Measurements from ENCODE around the gene PIAS2.
"Not testable (repeated sequence)": the region's sequence is repeated elsewhere in the genome, so short reads cannot be mapped to it uniquely, and the experiment has no call there.

The PIAS2 gene, protein sequence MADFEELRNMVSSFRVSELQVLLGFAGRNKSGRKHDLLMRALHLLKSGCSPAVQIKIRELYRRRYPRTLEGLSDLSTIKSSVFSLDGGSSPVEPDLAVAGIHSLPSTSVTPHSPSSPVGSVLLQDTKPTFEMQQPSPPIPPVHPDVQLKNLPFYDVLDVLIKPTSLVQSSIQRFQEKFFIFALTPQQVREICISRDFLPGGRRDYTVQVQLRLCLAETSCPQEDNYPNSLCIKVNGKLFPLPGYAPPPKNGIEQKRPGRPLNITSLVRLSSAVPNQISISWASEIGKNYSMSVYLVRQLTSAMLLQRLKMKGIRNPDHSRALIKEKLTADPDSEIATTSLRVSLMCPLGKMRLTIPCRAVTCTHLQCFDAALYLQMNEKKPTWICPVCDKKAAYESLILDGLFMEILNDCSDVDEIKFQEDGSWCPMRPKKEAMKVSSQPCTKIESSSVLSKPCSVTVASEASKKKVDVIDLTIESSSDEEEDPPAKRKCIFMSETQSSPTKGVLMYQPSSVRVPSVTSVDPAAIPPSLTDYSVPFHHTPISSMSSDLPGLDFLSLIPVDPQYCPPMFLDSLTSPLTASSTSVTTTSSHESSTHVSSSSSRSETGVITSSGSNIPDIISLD

GRCh38 chr18:46917108-46917802 lies at the start of gene PIAS2, which contains the start of gene KATNAL2:
PIAS2 (minus strand) TSS chr18:46917507; CDS start chr18:46917345, 162 bp downstream.
KATNAL2 (plus strand) TSS chr18:46917602; CDS start chr18:46946873, 29,271 bp downstream.
- peak within 1 kb of the TSS; percentile 74 for H3K27ac ChIP-seq (ENCODE audit: low read depth, low read length)
- no peaks in the 10 kb centered on the region for H3K27me3 ChIP-seq (ENCODE audit: control insufficient read depth in 1 of 2, insufficient read depth in 2 of 2, low read length in 2 of 2)

DNA sequence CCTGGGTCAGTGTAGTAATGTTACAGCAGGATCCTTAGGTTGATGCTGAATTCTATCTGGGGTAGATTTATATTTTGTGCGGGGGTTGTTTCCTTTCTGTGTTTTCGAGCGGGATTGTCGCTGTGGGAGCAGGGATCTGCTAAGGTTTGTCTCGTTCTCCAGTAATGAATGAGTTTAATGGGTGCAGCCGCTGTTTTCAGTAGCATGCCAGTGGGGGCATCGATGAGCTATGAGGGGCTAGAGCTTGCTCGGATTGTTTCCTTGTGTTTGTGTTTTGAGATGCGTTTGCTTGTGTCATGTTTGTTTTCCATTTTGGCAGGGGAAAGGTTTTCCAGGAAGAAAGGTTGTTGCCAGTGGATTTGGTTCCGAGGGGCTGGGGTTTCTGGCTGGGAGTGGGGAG lies 49.0 kb upstream of the PIAS2 start:
- H3K36me3 ChIP-seq (ENCODE audit: control insufficient read depth in 1 of 2, insufficient read depth in 2 of 2, low read length in 2 of 2); H3K9ac ChIP-seq (ENCODE audit: low read depth in 1 of 2, low read length in 2 of 2); H3K27ac ChIP-seq (ENCODE audit: low read depth, low read length); H3K27me3 ChIP-seq (ENCODE audit: control insufficient read depth in 1 of 2, insufficient read depth in 2 of 2, low read length in 2 of 2); H3K9me3 ChIP-seq (ENCODE audit: control insufficient read depth in 1 of 2, low read length in 2 of 2); H3K4me1 ChIP-seq (ENCODE audit: control insufficient read depth in 1 of 2, insufficient read depth in 2 of 2, low read length in 2 of 2); H3K4me3 ChIP-seq (ENCODE audit: low read depth in 1 of 2, low read length in 2 of 2): not testable (repeated sequence)

More at GRCh38 chr18:46917108-46917802, at the start of gene PIAS2, which contains the start of gene KATNAL2:
- Histone ChIP-seq H3K9ac (ENCODE audit: low read depth in 1 of 2, low read length in 2 of 2) (peak within 1 kb of the TSS; percentile 79 to 84), H3K9me3 (ENCODE audit: control insufficient read depth in 1 of 2, low read length in 2 of 2) (no peaks in the 10 kb centered on the region), H3K4me1 (ENCODE audit: control insufficient read depth in 1 of 2, insufficient read depth in 2 of 2, low read length in 2 of 2) (peaks cover 9 to 18% of the 10 kb centered on the region in 2 donors), H3K36me3 (ENCODE audit: control insufficient read depth in 1 of 2, insufficient read depth in 2 of 2, low read length in 2 of 2) (no peaks in the 10 kb centered on the region), H3K4me3 (ENCODE audit: low read depth in 1 of 2, low read length in 2 of 2) (peak within 1 kb of the TSS; percentile 88 to 95)

GRCh38 chr18:46964579-46965293 lies 47.4 kb upstream of the PIAS2 start:
- H3K27ac ChIP-seq (ENCODE audit: low read depth, low read length); H3K27me3 ChIP-seq (ENCODE audit: control insufficient read depth in 1 of 2, insufficient read depth in 2 of 2, low read length in 2 of 2); H3K9me3 ChIP-seq (ENCODE audit: control insufficient read depth in 1 of 2, low read length in 2 of 2); H3K4me3 ChIP-seq (ENCODE audit: low read depth in 1 of 2, low read length in 2 of 2); H3K9ac ChIP-seq (ENCODE audit: low read depth in 1 of 2, low read length in 2 of 2); H3K36me3 ChIP-seq (ENCODE audit: control insufficient read depth in 1 of 2, insufficient read depth in 2 of 2, low read length in 2 of 2); H3K4me1 ChIP-seq (ENCODE audit: control insufficient read depth in 1 of 2, insufficient read depth in 2 of 2, low read length in 2 of 2): not testable (repeated sequence)

GRCh38 chr18:46963656-46964578 lies 46.6 kb upstream of the PIAS2 start:
- not testable (repeated sequence) for H3K9me3 ChIP-seq (ENCODE audit: control insufficient read depth in 1 of 2, low read length in 2 of 2); H3K36me3 ChIP-seq (ENCODE audit: control insufficient read depth in 1 of 2, insufficient read depth in 2 of 2, low read length in 2 of 2); H3K9ac ChIP-seq (ENCODE audit: low read depth in 1 of 2, low read length in 2 of 2); H3K4me3 ChIP-seq (ENCODE audit: low read depth in 1 of 2, low read length in 2 of 2); H3K4me1 ChIP-seq (ENCODE audit: control insufficient read depth in 1 of 2, insufficient read depth in 2 of 2, low read length in 2 of 2); H3K27me3 ChIP-seq (ENCODE audit: control insufficient read depth in 1 of 2, insufficient read depth in 2 of 2, low read length in 2 of 2); H3K27ac ChIP-seq (ENCODE audit: low read depth, low read length)

DNA sequence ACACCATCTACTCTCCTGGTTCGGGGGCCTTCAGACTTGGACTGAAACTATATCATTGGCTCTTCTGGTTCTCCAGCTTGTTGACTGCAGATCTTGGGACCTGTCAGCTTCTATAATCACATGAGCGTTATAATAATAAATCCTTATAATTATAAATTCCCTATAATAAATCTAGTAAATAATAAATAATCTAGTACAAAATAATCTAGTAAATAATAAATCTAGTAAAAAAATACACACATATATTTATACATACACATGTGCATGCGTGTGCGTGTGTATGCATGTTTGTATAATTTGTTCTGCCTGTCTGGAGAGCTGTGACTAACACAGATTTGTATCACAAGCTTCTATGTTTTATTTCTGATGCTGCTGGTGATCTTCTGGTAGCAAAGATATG lies 40.9 kb upstream of the PIAS2 start:
- H3K27me3 ChIP-seq (ENCODE audit: control insufficient read depth in 1 of 2, insufficient read depth in 2 of 2, low read length in 2 of 2) = no peaks in the 10 kb centered on the region
- H3K27ac ChIP-seq (ENCODE audit: low read depth, low read length) = no peak overlapping the region
- H3K9ac ChIP-seq (ENCODE audit: low read depth in 1 of 2, low read length in 2 of 2) = no peak overlapping the region
- no peaks in the 10 kb centered on the region for H3K4me1 ChIP-seq (ENCODE audit: control insufficient read depth in 1 of 2, insufficient read depth in 2 of 2, low read length in 2 of 2)
- no peaks in the 10 kb centered on the region for H3K9me3 ChIP-seq (ENCODE audit: control insufficient read depth in 1 of 2, low read length in 2 of 2)
- no peaks in the 10 kb centered on the region for H3K36me3 ChIP-seq (ENCODE audit: control insufficient read depth in 1 of 2, insufficient read depth in 2 of 2, low read length in 2 of 2)
- no peak overlapping the region for H3K4me3 ChIP-seq (ENCODE audit: low read depth in 1 of 2, low read length in 2 of 2)

DNA sequence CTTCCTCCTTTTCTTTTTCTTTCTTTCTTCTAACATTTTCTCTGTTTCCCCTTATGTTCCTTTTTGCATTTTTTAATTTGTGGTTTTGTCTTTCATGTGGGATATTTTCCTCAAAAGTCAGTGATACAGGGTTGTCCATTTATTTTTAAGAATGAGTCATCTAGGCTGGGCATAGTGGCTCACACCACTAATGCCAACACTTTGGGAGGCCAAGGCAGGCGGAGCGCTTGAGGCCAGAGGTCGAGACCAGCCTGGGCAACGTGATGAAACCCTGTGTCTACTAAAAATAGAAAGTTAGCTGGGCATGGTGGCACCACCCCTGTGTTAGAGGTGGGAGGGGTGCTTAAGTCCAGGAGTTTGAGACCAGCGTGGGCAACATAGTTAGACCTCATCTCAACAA lies 35.9 kb upstream of the PIAS2 start:
- no peak overlapping the region for H3K4me3 ChIP-seq (ENCODE audit: low read depth in 1 of 2, low read length in 2 of 2)
- no peak overlapping the region for H3K9ac ChIP-seq (ENCODE audit: low read depth in 1 of 2, low read length in 2 of 2)
- no peaks in the 10 kb centered on the region for H3K36me3 ChIP-seq (ENCODE audit: control insufficient read depth in 1 of 2, insufficient read depth in 2 of 2, low read length in 2 of 2)
- no peaks in the 10 kb centered on the region for H3K9me3 ChIP-seq (ENCODE audit: control insufficient read depth in 1 of 2, low read length in 2 of 2)
- H3K27me3 ChIP-seq (ENCODE audit: control insufficient read depth in 1 of 2, insufficient read depth in 2 of 2, low read length in 2 of 2) = peaks cover 0 to 4% of the 10 kb centered on the region in 2 donors
- no peaks in the 10 kb centered on the region for H3K4me1 ChIP-seq (ENCODE audit: control insufficient read depth in 1 of 2, insufficient read depth in 2 of 2, low read length in 2 of 2)
- H3K27ac ChIP-seq (ENCODE audit: low read depth, low read length) = no peak overlapping the region

GRCh38 chr18:46950064-46950656 lies 32.9 kb upstream of the PIAS2 start:
- peaks cover 0 to 6% of the 10 kb centered on the region in 2 donors for H3K4me1 ChIP-seq (ENCODE audit: control insufficient read depth in 1 of 2, insufficient read depth in 2 of 2, low read length in 2 of 2)
- no peak overlapping the region for H3K4me3 ChIP-seq (ENCODE audit: low read depth in 1 of 2, low read length in 2 of 2)
- no peaks in the 10 kb centered on the region for H3K9me3 ChIP-seq (ENCODE audit: control insufficient read depth in 1 of 2, low read length in 2 of 2)
- no peak overlapping the region for H3K27ac ChIP-seq (ENCODE audit: low read depth, low read length)
- peaks cover 4 to 11% of the 10 kb centered on the region in 2 donors for H3K27me3 ChIP-seq (ENCODE audit: control insufficient read depth in 1 of 2, insufficient read depth in 2 of 2, low read length in 2 of 2)
- no peak overlapping the region for H3K9ac ChIP-seq (ENCODE audit: low read depth in 1 of 2, low read length in 2 of 2)
- H3K36me3 ChIP-seq (ENCODE audit: control insufficient read depth in 1 of 2, insufficient read depth in 2 of 2, low read length in 2 of 2) = no peaks in the 10 kb centered on the region

DNA sequence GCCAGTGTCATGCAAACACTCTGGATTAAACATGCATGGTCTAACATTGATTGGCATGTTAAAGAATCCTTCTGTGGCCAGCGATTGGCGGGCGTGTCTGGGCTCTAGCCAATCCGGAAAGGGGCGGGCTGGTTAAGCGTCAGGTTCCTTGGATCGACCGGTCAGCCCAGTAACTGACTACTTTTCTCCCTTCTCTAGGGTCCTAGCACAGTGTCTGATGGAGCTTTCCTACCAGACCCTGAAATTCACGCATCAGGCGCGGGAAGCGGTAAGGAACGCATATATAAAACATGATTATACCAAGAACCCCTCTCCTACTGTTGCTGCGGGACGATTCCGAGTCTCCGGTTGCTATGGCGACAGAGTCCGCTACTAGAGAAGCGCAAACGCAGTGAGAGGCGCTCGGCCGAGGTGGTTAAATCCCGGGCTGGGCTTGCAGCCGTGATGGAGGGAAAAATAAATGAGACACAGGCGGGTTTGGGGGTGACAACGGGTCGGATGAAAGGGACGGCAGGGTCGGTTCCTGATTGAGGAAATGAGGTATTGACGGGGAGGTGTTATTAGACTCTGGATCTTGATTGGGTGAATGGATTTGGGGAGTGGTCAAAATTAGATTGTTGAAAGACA lies 29.5 kb upstream of the PIAS2 start:
- Histone ChIP-seq H3K4me1 (ENCODE audit: control insufficient read depth in 1 of 2, insufficient read depth in 2 of 2, low read length in 2 of 2) (peaks cover 0 to 6% of the 10 kb centered on the region in 2 donors), H3K4me3 (ENCODE audit: low read depth in 1 of 2, low read length in 2 of 2) (peak overlapping the region; percentile 75 to 79), H3K9me3 (ENCODE audit: control insufficient read depth in 1 of 2, low read length in 2 of 2) (no peaks in the 10 kb centered on the region), H3K27me3 (ENCODE audit: control insufficient read depth in 1 of 2, insufficient read depth in 2 of 2, low read length in 2 of 2) (peaks cover 4 to 11% of the 10 kb centered on the region in 2 donors), H3K36me3 (ENCODE audit: control insufficient read depth in 1 of 2, insufficient read depth in 2 of 2, low read length in 2 of 2) (no peaks in the 10 kb centered on the region), H3K27ac (ENCODE audit: low read depth, low read length) (no peak overlapping the region), H3K9ac (ENCODE audit: low read depth in 1 of 2, low read length in 2 of 2) (peak overlapping the region; percentile 27 to 44)

Data from duodenal mucosa (tissue), 2 donors.